SH-SY5Y (cell line): Measurements from ENCODE around the gene MYOCD.

ENCODE experiments used
- GATA2 ChIP-seq: IDR thresholded peaks from 2 replicates; pipeline ENCODE4 v1.6.1; 2011; ENCODE audit warnings: mild to moderate bottlenecking, low read depth, low read length
- GATA3 ChIP-seq: IDR thresholded peaks from 2 replicates; pipeline ENCODE4 v1.6.1; 2011; ENCODE audit warnings: low read depth, mild to moderate bottlenecking, low read length, moderate library complexity

DNA sequence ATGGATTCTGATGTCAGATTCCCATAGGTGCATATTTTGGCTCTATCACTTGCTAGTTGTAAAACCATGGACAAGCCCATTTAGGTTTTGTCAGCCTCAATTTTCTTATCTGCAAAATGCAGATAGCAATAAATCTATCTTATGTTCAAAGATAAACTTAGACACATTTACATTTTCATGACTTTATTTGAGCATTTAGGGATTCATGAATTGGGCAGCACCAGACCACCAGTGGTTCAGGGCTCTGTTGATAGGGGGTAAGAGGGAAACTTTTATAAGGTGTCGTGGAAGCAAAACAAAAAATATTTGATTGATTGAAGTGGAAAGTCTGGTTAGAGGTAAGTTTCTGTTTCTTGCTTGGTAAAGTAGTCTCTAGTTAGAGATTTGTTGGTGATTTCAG lies 140.9 kb downstream of the MYOCD start:
- no peak for TF ChIP-seq GATA2
- no peak for TF ChIP-seq GATA3
